Measurements from ENCODE around the gene CHTF18.
"Not testable (repeated sequence)": the region's sequence is repeated elsewhere in the genome, so short reads cannot be mapped to it uniquely, and the experiment has no call there.

The CHTF18 gene

DNA sequence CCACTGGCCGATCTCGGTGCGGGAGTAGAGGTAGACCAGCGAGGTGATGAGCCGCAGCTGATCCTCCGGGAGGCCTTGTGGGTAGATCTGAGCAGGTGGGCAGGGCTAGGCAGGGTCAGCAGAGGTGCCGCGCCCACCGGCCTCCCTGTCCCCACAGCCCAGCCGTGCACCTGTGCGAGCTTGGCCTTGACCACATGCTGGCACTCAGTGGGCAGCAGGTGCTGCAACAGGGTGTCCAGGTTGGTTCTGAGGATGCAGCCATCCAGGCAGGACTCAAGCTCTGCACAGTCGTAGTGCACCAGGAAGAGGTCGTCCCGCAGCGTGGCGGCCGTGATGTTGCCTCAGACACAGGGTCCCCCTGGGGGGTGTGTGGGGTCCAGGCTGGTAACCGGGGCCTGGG is 15.5 kb upstream of the CHTF18 start:
- DNase-seq (ENCODE audit: low read depth in 1 of 2, low spot score in 1 of 2) = no peak
- TF ChIP-seq JUND (IDR thresholded peaks at IDR 0.05; ENCODE audit: low read depth) = no peak
- in situ Hi-C loops (cut with HindIII; ENCODE audit: low pct_unique_long_range_greater_than_20kb, low sequenced_read_pairs) = no loop called here

- in situ Hi-C loops (cut with HindIII; ENCODE audit: low pct_unique_long_range_greater_than_20kb, low sequenced_read_pairs) = no loop called here
- no peak for DNase-seq (ENCODE audit: low read depth in 1 of 2, low spot score in 1 of 2)
- TF ChIP-seq JUND (IDR thresholded peaks at IDR 0.05; ENCODE audit: low read depth) = no peak
Measured at GRCh38 chr16:774086-775001, 14.1 kb upstream of the CHTF18 start.

DNA sequence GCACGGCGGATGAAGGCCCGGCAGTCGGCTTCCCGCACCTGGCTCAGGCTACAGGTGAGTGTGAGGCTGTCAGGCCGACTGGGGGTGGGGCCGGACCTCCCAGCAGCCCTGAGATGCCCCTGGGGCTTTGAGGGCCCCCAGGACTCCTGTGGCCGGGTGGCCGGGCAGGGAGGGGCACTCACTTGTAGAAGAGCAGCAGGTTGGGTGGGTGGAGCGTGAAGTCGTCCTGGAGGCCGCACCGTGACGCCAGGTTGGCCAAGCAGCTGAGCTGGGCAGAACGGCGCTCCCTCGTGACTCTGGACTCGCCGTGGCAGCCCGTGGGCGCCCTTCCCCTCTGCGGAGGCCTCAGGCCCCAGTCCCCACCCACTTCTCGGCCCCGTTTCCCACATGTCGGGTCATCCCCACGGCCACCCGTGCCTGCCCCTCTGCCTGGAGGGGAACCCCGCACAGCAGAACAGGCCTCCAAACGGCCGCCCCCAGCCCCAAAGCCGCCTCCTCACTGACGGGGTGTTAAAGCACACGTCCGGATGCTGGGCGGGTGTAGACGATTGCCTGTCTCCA is 13.1 kb upstream of the CHTF18 start:
- DNase-seq (ENCODE audit: low read depth in 1 of 2, low spot score in 1 of 2) = no peak
- no peak for TF ChIP-seq JUND (IDR thresholded peaks at IDR 0.05; ENCODE audit: low read depth)
- in situ Hi-C loops (cut with HindIII; ENCODE audit: low pct_unique_long_range_greater_than_20kb, low sequenced_read_pairs) = no loop called here

GRCh38 chr16:776298-776697 is 12.1 kb upstream of the CHTF18 start:
- DNase-seq (ENCODE audit: low read depth in 1 of 2, low spot score in 1 of 2); in situ Hi-C loops (cut with HindIII; ENCODE audit: low pct_unique_long_range_greater_than_20kb, low sequenced_read_pairs): not testable (repeated sequence)

- no peak for TF ChIP-seq JUND (IDR thresholded peaks at IDR 0.05; ENCODE audit: low read depth)
- DNase-seq (ENCODE audit: low read depth in 1 of 2, low spot score in 1 of 2) = no peak
- in situ Hi-C loops (cut with HindIII; ENCODE audit: low pct_unique_long_range_greater_than_20kb, low sequenced_read_pairs) = no loop called here
Measured at GRCh38 chr16:776824-777223, 11.6 kb upstream of the CHTF18 start.

- in situ Hi-C loops (cut with HindIII; ENCODE audit: low pct_unique_long_range_greater_than_20kb, low sequenced_read_pairs) = no loop called here
- no peak for TF ChIP-seq JUND (IDR thresholded peaks at IDR 0.05; ENCODE audit: low read depth)
- DNase-seq (ENCODE audit: low read depth in 1 of 2, low spot score in 1 of 2) = no peak
Measured at GRCh38 chr16:777826-778225, 10.6 kb upstream of the CHTF18 start.

- TF ChIP-seq JUND (IDR thresholded peaks at IDR 0.05; ENCODE audit: low read depth) = no peak
- no peak for DNase-seq (ENCODE audit: low read depth in 1 of 2, low spot score in 1 of 2)
- in situ Hi-C loops (cut with HindIII; ENCODE audit: low pct_unique_long_range_greater_than_20kb, low sequenced_read_pairs) = no loop called here
Measured at GRCh38 chr16:778447-778846, 10.0 kb upstream of the CHTF18 start.

DNA sequence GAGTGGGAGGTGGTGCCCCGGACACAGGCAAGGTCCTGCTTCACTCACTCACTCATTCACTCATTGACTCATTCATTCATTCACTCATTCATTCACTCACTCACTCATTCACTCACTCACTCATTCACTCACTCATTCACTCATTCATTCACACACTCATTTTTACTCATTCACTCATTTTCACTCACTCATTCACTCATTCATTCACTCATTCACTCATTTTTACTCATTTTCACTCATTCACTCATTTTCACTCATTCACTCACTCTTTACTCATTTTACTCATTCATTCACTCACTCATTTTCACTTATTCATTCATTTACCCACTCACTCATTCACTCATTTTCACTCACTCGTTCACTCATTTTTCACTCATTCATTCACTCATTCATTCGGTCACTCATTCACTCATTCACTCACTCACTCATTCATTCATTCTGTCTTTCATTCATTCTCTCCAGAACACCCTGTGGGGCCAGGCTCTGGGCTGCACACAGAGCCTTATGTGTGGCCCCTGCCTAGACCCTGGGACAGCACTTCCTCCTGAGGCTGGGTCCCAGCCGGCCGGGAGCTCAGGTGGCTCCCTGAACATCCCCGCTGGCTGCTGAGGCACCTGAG is 9.4 kb upstream of the CHTF18 start:
- in situ Hi-C loops (cut with HindIII; ENCODE audit: low pct_unique_long_range_greater_than_20kb, low sequenced_read_pairs) = no loop called here
- DNase-seq (ENCODE audit: low read depth in 1 of 2, low spot score in 1 of 2) = no peak
- no peak for TF ChIP-seq JUND (IDR thresholded peaks at IDR 0.05; ENCODE audit: low read depth)

GRCh38 chr16:779561-779960 is 8.9 kb upstream of the CHTF18 start:
- in situ Hi-C loops (cut with HindIII; ENCODE audit: low pct_unique_long_range_greater_than_20kb, low sequenced_read_pairs) = no loop called here
- TF ChIP-seq JUND (IDR thresholded peaks at IDR 0.05; ENCODE audit: low read depth) = no peak
- no peak for DNase-seq (ENCODE audit: low read depth in 1 of 2, low spot score in 1 of 2)

DNA sequence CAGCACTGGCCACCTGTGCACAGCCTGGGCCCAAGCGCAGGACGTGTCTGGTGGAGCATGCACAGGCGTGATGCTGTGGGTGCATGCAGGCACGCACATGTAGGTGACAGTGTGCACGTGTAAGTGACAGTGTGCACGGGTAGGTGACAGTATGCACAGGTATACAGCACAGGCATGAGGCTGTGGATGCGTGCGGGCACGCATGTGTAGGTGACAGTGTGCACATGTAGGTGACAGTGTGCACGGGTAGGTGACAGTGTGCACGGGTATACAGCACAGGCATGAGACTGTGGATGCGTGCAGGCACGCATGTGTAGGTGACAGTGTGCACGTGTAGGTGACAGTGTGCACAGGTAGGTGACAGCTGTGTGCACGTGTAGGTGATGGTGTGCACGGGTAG is 8.1 kb upstream of the CHTF18 start:
- no peak for DNase-seq (ENCODE audit: low read depth in 1 of 2, low spot score in 1 of 2)
- TF ChIP-seq JUND (IDR thresholded peaks at IDR 0.05; ENCODE audit: low read depth) = no peak
- in situ Hi-C loops (cut with HindIII; ENCODE audit: low pct_unique_long_range_greater_than_20kb, low sequenced_read_pairs) = no loop called here

- TF ChIP-seq JUND (IDR thresholded peaks at IDR 0.05; ENCODE audit: low read depth) = no peak
- no peak for DNase-seq (ENCODE audit: low read depth in 1 of 2, low spot score in 1 of 2)
- in situ Hi-C loops (cut with HindIII; ENCODE audit: low pct_unique_long_range_greater_than_20kb, low sequenced_read_pairs) = no loop called here
Measured at GRCh38 chr16:781346-782010, 6.9 kb upstream of the CHTF18 start.

- TF ChIP-seq JUND (IDR thresholded peaks at IDR 0.05; ENCODE audit: low read depth) = no peak
- no peak for DNase-seq (ENCODE audit: low read depth in 1 of 2, low spot score in 1 of 2)
- in situ Hi-C loops (cut with HindIII; ENCODE audit: low pct_unique_long_range_greater_than_20kb, low sequenced_read_pairs) = no loop called here
Measured at GRCh38 chr16:782258-782657, 6.2 kb upstream of the CHTF18 start.
